A673 (cell line): Measurements from ENCODE around the gene R3HDML.

Experiments used
- CTCF ChIP-seq: fragments of 300-800, 200-600 bp; sonication (generic); conservative IDR thresholded peaks from 2 replicates; pipeline ENCODE4 v1.5.1; 2017; ENCODE audit warnings: low read depth, mild to moderate bottlenecking, antibody characterized with exemption, low read length, moderate library complexity, mixed read lengths
- EZH2 ChIP-seq: fragments of 200-600 bp; sonication (generic); IDR thresholded peaks from 2 replicates; pipeline ENCODE4 v1.6.1; 2017; ENCODE audit warnings: borderline replicate concordance, low read depth, mild to moderate bottlenecking, mixed read lengths, antibody characterized with exemption, low read length; ENCODE audit not compliant: poor library complexity, severe bottlenecking

- TF ChIP-seq CTCF (no peak), EZH2 (no peak)
Observed at GRCh38 chr20:44344723-44345122, 7.9 kb downstream of the R3HDML start.
